ENCODE measurements around the gene DOCK6.

DOCK6 gene, protein sequence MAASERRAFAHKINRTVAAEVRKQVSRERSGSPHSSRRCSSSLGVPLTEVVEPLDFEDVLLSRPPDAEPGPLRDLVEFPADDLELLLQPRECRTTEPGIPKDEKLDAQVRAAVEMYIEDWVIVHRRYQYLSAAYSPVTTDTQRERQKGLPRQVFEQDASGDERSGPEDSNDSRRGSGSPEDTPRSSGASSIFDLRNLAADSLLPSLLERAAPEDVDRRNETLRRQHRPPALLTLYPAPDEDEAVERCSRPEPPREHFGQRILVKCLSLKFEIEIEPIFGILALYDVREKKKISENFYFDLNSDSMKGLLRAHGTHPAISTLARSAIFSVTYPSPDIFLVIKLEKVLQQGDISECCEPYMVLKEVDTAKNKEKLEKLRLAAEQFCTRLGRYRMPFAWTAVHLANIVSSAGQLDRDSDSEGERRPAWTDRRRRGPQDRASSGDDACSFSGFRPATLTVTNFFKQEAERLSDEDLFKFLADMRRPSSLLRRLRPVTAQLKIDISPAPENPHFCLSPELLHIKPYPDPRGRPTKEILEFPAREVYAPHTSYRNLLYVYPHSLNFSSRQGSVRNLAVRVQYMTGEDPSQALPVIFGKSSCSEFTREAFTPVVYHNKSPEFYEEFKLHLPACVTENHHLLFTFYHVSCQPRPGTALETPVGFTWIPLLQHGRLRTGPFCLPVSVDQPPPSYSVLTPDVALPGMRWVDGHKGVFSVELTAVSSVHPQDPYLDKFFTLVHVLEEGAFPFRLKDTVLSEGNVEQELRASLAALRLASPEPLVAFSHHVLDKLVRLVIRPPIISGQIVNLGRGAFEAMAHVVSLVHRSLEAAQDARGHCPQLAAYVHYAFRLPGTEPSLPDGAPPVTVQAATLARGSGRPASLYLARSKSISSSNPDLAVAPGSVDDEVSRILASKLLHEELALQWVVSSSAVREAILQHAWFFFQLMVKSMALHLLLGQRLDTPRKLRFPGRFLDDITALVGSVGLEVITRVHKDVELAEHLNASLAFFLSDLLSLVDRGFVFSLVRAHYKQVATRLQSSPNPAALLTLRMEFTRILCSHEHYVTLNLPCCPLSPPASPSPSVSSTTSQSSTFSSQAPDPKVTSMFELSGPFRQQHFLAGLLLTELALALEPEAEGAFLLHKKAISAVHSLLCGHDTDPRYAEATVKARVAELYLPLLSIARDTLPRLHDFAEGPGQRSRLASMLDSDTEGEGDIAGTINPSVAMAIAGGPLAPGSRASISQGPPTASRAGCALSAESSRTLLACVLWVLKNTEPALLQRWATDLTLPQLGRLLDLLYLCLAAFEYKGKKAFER (N-terminal part only)

DNA sequence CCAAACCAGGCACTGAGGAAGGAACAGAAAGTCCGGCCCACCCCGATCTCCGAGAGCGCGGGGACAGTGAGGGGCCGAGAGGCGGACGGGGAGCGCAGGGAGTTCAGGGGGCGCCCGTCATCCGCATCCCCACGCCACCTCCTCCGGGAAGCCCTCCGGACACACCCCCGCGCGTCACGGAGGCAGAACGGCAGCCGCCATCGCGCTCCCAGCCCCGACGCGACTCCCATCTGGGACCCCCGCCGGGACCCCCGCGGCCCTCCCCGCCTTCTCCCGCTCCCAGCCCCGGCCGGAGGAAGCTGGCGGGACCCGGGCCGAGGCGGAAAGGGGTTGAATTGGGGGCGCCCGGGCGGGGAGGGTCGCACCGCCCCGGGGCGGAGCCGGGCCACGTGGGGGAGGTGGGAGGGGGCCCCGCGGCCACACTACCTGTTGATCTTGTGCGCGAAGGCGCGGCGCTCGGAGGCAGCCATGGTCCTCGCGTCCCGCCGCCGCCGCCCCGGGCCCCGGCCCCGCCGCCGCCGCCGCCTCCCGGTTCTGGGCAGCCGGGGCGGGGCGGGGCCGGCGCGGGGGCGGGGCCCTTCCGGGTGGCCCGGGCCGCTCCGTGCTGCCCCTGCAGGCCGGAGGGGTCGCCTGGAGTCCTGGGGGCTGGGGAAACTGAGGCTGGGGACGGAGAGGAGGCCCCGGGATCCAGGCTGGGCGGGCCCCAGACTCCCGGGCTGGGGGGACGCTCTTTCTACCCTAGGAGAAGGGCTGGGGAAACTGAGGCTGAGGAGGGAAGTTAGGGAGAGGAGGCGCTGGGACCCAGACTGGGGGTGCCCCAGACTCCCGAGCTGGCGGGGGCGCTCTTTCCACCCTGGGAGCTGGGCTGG is at the start of gene DOCK6:
TSS of gene DOCK6 (minus strand) at position 554 of the 869 bp plus-strand sequence. CDS start at position 470, 84 bp downstream.
- no peak for DNase-seq (ENCODE audit: low read depth)

DNA sequence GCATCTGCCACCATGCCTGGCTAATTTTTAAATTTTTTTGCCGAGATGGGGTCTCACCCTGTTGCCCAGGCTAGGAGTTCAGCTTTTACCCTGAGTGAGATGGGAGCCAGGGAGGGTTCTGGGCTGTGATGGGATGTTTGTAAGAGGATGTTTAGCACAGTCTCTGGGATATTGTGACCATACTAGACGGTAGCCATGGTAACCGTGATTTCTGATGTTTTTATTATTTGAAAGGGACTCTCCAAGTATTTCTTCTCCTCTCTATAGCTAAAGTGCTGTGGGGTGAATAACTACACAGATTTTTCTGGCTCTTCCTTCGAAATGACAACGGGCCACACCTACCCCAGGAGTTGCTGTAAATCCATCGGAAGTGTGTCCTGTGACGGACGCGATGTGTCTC is 44.0 kb upstream of the DOCK6 start:
- no peak for DNase-seq (ENCODE audit: low read depth)

DNA sequence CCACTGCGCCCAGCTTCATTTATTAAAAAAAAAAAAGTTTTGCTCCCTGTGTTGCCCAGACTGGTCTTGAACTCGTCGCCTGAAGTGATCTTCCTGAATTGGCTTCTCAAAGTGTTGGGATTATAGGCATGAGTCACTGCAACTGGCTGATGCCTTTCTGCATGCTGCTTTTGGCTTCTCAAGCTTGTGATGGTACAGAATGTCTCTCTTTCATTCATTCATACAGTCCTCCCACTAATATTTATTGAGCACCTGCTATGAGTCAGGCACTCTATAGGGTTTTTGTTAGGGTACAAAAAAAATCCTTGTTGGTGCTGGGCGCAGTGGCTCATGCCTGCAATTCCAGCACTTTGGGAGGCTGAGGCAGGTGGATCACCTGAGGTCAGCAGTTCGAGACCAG is 42.6 kb upstream of the DOCK6 start:
- no peak for DNase-seq (ENCODE audit: low read depth)

DNA sequence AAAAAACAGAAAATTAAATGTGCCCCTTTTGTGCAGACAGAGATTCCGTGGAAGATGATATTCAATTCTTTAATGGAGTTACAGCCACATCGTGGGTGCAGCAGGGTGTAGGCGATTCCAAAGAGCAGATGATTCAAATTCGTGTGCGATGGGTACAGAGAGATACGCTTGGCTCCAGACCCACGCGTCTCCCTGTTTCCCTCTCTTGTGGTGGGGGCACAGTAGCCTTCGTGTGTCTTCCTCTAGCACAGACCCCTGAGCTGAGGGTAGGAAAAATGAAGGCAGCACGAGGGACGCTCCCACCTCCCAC is 38.4 kb upstream of the DOCK6 start:
- DNase-seq (ENCODE audit: low read depth), result no peak

DNA sequence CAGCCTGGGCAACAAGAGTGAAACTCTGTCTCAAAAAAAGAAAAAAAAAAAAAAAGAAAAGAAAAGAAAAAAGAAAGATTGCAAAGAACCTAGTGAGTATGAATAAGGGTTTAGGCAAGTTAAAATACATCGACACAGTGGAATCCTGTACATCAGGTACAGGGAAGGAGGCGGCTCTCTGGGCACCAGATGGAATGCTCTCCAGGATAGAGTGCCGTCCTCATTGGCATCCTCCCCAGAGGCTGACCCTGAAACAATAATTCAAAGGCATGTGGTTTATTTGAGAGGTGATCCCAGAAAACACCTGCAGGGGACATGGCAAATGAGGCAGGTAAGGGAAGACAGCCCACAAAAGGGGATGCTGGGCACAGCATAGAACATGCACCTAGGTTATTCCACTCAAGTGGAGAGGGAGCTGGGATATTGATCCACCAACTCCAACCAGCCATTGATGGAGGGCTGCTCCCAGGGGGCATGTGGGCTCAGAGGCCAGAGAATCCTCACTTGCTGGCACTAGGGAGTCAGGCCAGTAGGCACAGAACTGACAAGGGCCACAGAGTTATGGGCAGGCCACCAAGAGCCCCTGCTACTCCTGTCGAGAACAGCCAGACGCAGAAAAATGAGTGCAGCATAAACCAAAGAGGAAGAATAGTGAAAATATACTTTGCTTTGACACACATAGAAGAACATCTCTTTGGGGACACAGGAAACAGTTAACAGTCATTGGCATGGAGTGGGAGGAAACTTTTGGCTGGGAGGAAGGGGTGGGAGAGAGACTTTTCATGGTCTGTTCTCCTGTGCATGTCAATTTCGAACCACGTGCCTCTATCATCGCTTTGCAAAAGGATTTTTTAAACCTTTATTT is 37.9 kb upstream of the DOCK6 start:
- DNase-seq (ENCODE audit: low read depth), result no peak

DNA sequence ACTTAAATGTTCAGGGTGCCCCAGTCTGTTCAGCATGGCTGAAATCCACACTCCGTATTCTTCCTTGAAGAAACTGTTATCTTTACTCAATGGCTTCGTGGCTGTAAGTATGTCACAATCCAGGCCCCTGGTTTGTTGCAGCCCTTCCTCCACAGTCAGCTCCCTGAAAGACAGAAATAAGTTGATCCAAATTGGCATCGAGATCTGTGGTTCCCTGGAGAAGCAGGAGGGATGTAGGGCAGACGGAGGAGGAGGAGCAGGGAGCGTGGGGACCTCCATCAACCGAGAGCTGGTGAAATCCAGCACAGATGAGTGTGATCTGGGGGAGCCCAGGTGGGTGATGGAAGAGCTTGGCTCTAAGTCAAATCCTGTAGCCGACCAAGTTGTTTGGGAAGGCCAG is 33.9 kb upstream of the DOCK6 start:
- no peak for DNase-seq (ENCODE audit: low read depth)

DNA sequence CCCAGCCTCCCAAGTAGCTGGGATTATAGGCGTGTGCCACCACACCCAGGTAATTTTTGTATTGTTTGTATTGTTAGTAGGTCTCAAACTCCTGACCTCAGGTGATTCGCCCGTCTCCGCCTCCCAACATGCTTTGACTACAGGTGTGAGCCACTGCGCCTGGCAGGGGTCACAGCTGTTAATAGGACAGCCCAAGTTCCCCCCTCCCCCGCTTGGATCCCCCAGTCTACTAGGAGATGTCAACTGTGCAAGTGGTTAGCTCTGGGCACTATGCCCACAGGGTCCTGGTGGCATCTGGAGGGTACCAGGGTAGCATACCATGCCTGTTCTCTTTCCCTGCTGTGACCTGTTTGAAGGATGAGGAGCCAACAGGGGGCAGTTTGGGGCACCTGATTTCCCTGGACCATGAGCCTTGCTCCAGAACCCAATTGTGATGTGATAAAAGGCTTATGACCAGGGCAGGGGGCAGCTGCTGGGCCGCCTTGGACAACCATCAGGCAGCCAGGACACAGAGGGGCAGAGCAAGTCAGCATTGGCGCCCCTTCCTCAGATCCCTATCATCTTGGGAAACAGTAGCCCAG is 33.4 kb upstream of the DOCK6 start, which contains the start of gene TSPAN16:
TSS of gene TSPAN16 (plus strand) at position 496 of the 581 bp plus-strand sequence. CDS start 138 bp downstream, outside the sequence.
- no peak for DNase-seq (ENCODE audit: low read depth)

DNA sequence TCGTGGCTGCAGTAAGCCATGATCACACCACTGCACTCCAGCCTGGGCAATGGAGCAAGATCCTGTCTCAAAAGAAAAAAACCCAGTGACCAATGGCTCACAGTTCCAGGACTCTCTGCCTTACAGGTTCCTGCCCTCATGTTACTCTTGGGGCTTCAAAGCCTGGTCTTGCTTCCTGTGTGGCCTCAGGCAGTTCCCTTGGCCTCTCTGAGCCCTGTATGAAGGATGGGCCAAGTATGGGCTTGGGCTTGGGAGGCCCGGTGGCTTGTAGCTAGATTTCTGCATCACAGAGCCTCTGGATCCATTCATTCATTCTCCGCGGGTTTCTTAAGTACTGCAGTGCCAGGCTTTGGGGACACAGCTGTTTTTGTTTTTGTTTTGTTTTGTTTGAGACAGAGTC is 32.9 kb upstream of the DOCK6 start:
- no peak for DNase-seq (ENCODE audit: low read depth)

DNA sequence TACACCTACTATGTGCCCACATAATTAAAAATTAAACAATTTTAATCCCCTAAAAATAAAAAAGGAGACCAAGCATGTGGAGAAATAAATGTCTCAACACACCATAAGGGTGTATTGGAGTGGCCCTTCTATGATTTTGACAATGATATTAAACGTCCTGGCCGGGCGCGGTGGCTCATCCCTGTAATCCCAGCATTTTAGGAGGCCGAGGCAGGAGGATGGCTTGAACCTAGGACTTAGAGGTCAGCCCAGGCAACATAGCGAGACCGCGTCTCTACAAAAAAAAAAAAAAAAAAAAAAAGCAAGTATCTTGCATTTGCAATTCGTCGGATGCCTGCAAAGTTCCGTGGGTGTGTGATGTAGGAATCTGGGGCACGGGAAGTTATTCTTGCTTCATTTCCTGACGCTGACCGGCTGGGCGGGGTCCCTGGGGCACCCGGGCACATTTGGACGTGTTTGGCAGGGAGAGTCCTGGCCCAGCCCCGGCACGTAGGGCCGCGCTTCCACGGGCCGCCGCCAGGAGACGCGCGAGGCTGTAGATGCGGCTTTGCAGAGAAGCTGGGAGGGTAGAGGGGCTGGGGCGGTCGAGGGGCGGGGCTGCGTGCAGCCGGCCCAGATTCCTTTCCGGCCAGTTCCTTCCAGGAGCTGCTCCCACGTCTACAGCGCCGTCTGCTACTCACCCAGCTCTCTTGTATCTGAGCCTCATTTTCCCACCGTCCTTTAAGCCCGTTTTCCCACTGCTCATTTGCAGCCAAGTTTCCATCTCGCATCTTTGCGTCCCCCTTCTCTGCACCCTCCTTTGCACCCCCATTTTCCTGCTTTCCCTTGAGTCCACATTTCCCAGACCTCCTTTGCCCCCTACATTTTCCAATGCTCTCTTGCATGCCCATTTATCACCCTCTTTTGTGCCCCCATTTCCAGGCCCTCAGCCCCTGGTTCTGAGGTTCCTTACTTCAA is 31.4 kb upstream of the DOCK6 start:
- no peak for DNase-seq (ENCODE audit: low read depth)

DNA sequence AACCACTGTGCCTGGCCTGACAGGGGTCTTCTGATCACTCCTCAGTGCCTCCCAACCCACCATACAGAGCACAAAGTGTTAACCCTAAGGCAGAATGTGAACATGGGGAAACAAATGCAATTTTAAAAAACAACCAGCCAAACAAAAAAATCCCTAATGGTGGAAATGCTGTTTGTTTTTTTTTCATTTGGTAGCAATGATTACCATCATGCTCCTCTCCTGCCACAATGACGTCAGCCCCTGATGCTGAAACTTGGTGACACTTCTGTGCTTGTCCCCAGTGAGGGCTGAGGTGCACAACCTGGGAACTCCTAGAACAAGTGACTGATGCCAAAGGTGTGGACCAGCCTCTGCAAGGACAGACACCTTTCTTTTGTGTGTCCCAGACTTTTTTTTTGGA is 29.7 kb upstream of the DOCK6 start:
- DNase-seq (ENCODE audit: low read depth), result no peak

DNA sequence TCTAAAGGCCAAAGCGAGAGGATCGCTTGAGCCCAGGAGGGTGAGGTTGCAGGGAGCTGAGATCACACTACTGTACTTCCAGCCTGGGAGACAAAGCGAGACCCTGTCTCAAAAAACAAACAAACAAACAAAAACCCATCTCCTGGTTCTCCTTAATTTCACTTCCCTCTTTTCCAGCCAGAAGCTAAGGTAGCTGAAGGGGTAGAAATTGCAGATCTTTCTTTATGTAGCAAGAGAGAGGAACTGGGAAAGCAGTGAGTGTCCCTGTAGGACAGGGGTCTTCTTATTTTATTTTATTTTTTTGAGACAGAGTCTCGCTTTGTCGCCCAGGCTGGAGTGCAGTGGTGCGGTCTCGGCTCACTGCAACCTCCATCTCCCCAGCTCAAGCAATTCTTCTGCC is 29.1 kb upstream of the DOCK6 start:
- no peak for DNase-seq (ENCODE audit: low read depth)

DNA sequence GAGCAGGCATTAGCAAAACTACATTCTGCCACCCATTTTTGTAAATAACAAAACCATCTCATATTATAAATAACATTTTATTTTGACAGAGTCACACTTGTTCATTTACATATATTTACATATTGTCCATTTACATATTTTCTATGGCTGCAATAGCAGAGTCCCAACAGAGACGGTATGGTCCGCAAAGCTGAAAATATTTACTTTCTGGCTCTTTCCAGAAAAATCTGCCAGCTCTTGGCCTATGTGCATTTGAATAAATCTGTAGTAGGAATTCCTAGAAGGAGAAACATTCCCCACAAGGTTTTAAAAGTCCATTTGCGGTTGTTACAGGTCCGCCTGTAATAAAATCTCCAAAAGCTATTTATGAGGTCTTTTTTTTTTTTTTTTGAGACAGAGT is 27.9 kb upstream of the DOCK6 start:
- no peak for DNase-seq (ENCODE audit: low read depth)

DNA sequence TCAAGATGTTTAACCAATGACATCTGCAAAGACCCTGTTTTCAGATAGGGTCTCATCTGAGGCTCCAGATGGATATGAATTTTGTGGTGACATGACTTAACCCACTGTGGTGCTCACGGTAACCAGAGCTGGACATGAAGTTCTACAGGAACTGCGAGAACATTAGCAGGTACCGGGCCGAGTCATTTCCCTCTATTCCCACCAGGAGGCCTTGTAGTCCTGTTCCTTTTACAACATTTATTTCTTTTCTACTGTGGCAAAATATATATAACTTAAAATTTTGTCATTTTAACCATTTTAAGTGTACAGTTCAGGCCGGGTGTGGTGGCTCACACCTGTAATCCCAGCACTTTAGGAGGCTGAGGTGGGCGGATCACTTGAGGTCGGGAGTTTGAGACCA is 26.0 kb upstream of the DOCK6 start:
- DNase-seq (ENCODE audit: low read depth), result no peak

DNA sequence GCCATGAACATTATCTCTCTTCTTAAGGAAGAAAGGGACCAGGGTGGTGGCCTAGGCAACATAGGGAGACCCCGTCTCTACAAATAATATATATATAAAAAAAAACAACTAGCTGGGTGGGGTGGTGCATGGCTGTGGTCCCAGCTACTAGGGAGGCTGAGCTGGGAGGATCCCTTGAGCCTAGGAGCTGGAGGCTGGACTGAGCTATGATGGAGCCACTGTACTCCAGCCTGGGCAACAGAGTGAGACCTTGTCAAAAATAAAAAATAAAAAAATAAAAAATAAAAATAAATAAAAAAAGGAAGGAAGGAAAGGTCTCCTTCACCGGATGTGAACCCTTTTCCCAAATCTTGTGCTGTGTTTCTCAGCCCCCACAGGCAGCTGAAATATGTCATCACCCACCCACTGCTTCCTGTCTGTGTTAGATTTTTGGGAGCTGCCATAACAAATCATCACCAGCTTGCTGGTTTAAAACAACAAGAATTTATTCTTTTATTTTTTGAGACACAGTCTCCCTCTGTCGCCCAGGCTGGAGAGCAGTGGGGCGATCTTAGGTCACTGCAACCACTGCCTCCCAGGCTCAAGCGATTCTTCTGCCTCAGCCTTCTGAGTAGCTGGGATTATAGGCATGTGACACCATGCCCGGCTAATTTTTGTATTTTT is 24.1 kb upstream of the DOCK6 start:
- DNase-seq (ENCODE audit: low read depth), result no peak

DNA sequence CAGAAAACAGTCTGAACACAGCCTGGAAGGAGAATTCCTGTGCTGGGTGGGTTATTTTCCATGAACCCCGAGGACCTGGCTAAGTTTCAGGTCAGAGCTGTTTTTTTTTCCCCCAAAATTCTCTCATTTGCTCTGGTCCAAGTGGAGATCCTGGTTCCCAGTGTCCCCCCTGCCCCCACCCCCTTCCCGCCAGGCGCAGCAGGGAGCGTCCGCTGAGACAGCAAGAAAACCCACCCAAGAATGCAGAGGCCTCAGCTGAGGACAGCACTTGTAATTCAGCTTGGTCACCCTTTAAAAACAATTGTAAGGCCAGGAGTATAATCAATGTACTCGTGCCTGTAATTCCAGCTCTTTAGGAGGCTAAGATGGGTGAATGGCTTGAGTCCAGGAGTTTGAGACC is 22.2 kb upstream of the DOCK6 start:
- DNase-seq (ENCODE audit: low read depth), result no peak

DNA sequence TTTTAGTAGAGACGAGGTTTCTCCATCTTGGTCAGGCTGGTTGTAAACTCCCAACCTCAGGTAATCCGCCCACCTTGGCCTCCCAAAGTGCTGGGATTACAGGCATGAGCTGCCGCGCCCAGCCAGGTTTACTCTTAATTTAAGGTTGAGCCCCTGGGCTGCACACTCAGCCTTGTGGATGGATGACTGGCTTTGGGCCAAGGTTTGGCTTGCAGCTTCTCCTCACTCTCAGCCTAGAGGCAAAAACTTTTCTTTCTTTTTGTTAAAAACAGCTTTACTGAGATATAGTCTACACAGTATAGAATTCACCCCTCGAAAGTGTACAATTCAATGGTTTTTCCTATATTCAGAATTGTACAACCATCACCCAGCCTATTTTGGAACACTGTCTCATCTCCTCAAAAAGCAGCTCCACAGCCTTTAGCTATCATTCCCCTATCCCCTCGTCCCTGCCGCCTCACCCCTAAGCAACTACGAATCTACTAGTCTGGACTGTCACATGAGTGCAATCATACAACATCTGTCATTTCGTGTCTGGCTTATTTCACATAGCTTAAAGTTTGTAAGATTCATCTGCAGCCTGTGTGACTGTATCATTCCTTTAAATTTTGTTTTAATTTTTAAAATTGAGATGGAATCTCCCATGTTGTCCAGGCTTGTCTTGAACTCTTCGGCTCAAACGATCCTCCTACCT is 19.2 kb upstream of the DOCK6 start:
- no peak for DNase-seq (ENCODE audit: low read depth)

DNA sequence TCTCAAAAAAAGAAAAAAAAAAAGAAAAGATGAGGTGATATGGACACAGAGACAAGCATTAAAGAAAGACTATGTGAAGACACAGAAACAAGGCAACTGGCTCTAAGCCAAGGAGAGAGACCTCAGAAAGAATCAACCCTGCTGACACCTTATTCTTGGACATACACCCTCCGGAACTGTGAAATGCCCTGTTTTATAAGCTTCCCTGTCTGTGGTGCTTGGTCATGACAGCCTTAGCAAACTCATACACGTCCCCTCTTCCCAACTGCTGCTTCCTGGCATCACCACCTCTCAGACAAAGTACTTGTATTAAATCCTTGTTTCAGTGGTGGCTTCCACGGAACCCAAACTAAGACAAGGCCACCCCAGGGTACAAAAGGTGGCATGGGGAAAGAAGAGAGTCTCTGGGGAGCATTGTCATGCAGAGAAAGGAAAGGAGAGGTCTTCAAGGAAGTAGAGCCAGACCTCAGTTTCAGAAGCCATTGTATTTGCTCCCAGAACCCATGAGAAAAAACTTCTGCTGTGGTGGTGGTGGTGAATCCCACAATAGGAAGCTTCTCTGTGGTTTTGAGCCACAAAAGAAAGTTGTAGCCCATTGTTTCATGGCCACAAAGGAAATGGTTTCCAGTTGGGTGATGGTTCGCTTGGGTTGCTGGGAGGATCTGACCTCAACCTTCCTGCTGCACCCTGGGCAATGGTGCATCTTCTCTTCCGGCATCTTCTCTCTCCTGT is 17.3 kb upstream of the DOCK6 start:
- DNase-seq (ENCODE audit: low read depth), result no peak

All from non-pigmented ciliary epithelial cell (primary cell).